Sigmoid colon (tissue), 7 donors: ENCODE measurements around the gene ADAT1. TPM values are rescaled to one million over a fixed set of nuclear protein-coding genes. Genes with fewer than 3 reads are reported as not detected.

ENCODE experiments used
- DNase-seq: peaks from one replicate; pipeline ENCODE4 v3.0.0-alpha.2; 2019
- H3K27ac ChIP-seq, 4 donors: fragments of 200-600 bp; sonication (generic); one replicate each; pipeline ENCODE4 v1.5.1; 2016 to 2019; ENCODE audit warnings: mild to moderate bottlenecking in 1 of 4
- H3K27me3 ChIP-seq, 3 donors: fragments of 200-600 bp; sonication (generic); one replicate each; pipeline ENCODE4 v1.5.1; 2019; ENCODE audit warnings: mild to moderate bottlenecking in 1 of 3
- H3K36me3 ChIP-seq, 4 donors: fragments of 200-600 bp; sonication (generic); one replicate each; pipeline ENCODE4 v1.5.1; 2016 to 2019
- H3K4me1 ChIP-seq, 4 donors: fragments of 200-600 bp; sonication (generic); one replicate each; pipeline ENCODE4 v1.5.1; 2017 to 2019
- H3K4me3 ChIP-seq, 4 donors: fragments of 200-600 bp; sonication (generic); one replicate each; pipeline ENCODE4 v1.5.1; 2017 to 2019; ENCODE audit warnings: mild to moderate bottlenecking in 2 of 4, moderate library complexity in 1 of 4
- H3K9me3 ChIP-seq, 4 donors: fragments of 200-600 bp in 3 of 4; sonication (generic) in 3 of 4; one replicate each; pipeline versions ENCODE4 v1.5.1 to v1.6.1; 2013 to 2019
- EP300 ChIP-seq, 4 donors: sonication (generic); formaldehyde crosslinking; IDR thresholded peaks; one replicate each; pipeline ENCODE4 v1.6.1; 2017; ENCODE audit warnings: antibody characterized with exemption in 4 of 4
- POLR2A ChIP-seq, 2 donors: fragments of 450-650 bp; IDR thresholded peaks; one replicate each; pipeline ENCODE4 v1.6.1; 2016; ENCODE audit warnings: antibody characterized with exemption in 2 of 2, mild to moderate bottlenecking in 2 of 2, moderate library complexity in 2 of 2
- POLR2AphosphoS5 ChIP-seq, 4 donors: sonication (generic); formaldehyde crosslinking; IDR thresholded peaks; one replicate each; pipeline ENCODE4 v1.6.1; 2017; ENCODE audit warnings: antibody characterized with exemption in 4 of 4
- WGBS, 2 donors: extraction: QIAGEN DNeasy Blood & Tissue Kit; methylation state at CpG; one replicate each; pipeline ENCODE4 v1.1.7; 2013; 5-methylcytosine and 5-hydroxymethylcytosine counted together
- intact Hi-C: fragments of 100-400 bp; cut with DNase I; formaldehyde crosslinking; loops from one replicate; pipeline ENCODE4 v1.15.1; 2023
- polyA plus RNA-seq, 3 donors: library from polyadenylated mRNA; stranded (reverse); fragments of 200-250 nt; gene quantifications; one replicate each; pipeline ENCODE4 v1.2.3, GENCODE V29; 2013
- total RNA-seq, 4 donors: library from RNA; depleted of rRNA; stranded (reverse); fragments of >200 nt; gene quantifications; one replicate each; pipeline ENCODE4 v1.1.0, GENCODE V29; 2016
- TF ChIP-seq, protein P1 (sequence below), 4 experiments: fragments of 450-650 bp in 3 of 4; fragments of 200-600 bp in 1 of 4; IDR thresholded peaks; one replicate each; pipeline ENCODE4 v1.5.1; 2016 to 2019; ENCODE audit warnings: antibody characterized with exemption in 4 of 4, mild to moderate bottlenecking in 3 of 4, moderate library complexity in 2 of 4
- donor health status: healthy with polysubstance abuse.
- donor health status: Bipolar disorder and iron deficiency.
- donor health status: healthy.

ADAT1 gene
- total and polyA plus RNA-seq, 7 donors: 10.2 to 38.5 (median 23.5) TPM

GRCh38 chr16:75566758-75567255 lies 56.3 kb downstream of the ADAT1 start:
- H3K36me3 ChIP-seq: peaks cover 7 to 43% (median 32%) of the 10 kb centered on the region in 4 donors
- intact Hi-C loops: loop anchor here (2.0 kb wide), 1 partner anchor 56 kb away; the partner anchor contains the start of gene ADAT1
- TF ChIP-seq, protein P1, sequence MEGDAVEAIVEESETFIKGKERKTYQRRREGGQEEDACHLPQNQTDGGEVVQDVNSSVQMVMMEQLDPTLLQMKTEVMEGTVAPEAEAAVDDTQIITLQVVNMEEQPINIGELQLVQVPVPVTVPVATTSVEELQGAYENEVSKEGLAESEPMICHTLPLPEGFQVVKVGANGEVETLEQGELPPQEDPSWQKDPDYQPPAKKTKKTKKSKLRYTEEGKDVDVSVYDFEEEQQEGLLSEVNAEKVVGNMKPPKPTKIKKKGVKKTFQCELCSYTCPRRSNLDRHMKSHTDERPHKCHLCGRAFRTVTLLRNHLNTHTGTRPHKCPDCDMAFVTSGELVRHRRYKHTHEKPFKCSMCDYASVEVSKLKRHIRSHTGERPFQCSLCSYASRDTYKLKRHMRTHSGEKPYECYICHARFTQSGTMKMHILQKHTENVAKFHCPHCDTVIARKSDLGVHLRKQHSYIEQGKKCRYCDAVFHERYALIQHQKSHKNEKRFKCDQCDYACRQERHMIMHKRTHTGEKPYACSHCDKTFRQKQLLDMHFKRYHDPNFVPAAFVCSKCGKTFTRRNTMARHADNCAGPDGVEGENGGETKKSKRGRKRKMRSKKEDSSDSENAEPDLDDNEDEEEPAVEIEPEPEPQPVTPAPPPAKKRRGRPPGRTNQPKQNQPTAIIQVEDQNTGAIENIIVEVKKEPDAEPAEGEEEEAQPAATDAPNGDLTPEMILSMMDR (IDR thresholded peaks at IDR 0.05): no peak
- TF ChIP-seq EP300 (IDR thresholded peaks at IDR 0.05) (no peak), POLR2AphosphoS5 (IDR thresholded peaks at IDR 0.05) (no peak), POLR2A (IDR thresholded peaks at IDR 0.05) (no peak)
- peak overlapping the region; percentile 81 to 90 (median 84) for H3K27ac ChIP-seq
- peak overlapping the region; percentile 92 to 99 (median 94) for H3K4me3 ChIP-seq
- no peaks in the 10 kb centered on the region for H3K9me3 ChIP-seq
- DNase-seq: no peak
- H3K4me1 ChIP-seq: peaks cover 0 to 62% (median 41%) of the 10 kb centered on the region in 4 donors
- no peaks in the 10 kb centered on the region for H3K27me3 ChIP-seq
- WGBS, 2 donors: 1 to 3% methylated on average over 32 of the region's 32 CpGs

DNA sequence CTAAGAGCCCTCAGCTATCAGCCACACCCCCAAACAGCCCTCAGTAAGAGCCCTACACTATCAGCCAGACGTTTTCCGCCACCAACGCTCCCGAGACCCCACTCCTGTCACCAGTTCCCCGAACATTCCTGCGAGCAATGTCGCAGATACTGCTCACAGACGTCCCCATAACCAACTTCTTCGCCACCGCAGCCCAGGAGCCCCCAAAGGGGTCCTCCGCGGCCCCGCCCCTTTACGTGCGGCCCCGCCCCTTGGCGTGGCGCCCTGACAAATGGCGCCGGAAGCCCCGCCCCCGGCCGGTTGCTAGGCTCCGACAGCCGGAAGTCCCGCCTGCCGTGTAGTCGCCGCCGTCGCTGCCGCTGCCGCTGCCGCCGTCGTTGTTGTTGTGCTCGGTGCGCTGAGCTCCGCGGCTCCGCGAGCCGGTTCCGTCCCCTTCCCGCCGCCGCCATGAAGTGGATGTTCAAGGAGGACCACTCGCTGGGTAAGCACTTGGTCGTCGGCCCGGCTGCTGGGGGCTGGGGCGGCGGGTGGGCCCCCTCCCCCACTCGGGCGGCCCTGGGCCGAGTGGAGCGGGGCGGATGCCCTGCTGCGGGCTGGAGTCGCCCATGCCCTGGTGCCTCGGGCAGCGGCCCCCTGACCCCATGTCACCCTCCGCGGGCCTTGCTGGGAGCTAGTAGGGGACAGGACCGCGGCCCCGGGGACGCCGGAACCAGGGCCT lies 56.9 kb downstream of the ADAT1 start, which contains the start of gene GABARAPL2:
Gene GABARAPL2 (plus strand): TSS at position 340 of the 718 bp plus-strand sequence. CDS start 108 bp downstream, at position 448.
- Histone ChIP-seq H3K27me3 (no peaks in the 10 kb centered on the region), H3K4me1 (peaks cover 0 to 56% (median 38%) of the 10 kb centered on the region in 4 donors), H3K9me3 (no peaks in the 10 kb centered on the region), H3K27ac (peak within 1 kb of the TSS; percentile 81 to 90 (median 84)), H3K36me3 (peaks cover 7 to 37% (median 27%) of the 10 kb centered on the region in 4 donors), H3K4me3 (peak within 1 kb of the TSS; percentile 92 to 99 (median 94))
- DNase-seq: peak; percentile 90
- TF ChIP-seq, protein P1 (IDR thresholded peaks at IDR 0.05): no peak
- TF ChIP-seq POLR2A (IDR thresholded peaks at IDR 0.05) (peak; percentile 68 to 71), POLR2AphosphoS5 (IDR thresholded peaks at IDR 0.05) (peak; percentile 91 to 98 (median 97))
- WGBS, 2 donors: 0 to 1% methylated on average over 69 of the region's 69 CpGs
- intact Hi-C loops: loop anchor here (2.0 kb wide), 1 partner anchor 57 kb away; the partner anchor contains the start of gene ADAT1

- no peak for TF ChIP-seq POLR2A (IDR thresholded peaks at IDR 0.05)
- TF ChIP-seq POLR2AphosphoS5 (IDR thresholded peaks at IDR 0.05): no peak
- no peak for TF ChIP-seq EP300 (IDR thresholded peaks at IDR 0.05)
- TF ChIP-seq, protein P1 (IDR thresholded peaks at IDR 0.05): no peak
- H3K4me3 ChIP-seq: peak overlapping the region; percentile 92 to 99 (median 94)
- intact Hi-C loops: loop anchor here (2.0 kb wide), 1 partner anchor 57 kb away; the partner anchor contains the start of gene ADAT1
- no peak for DNase-seq
- no peaks in the 10 kb centered on the region for H3K27me3 ChIP-seq
- peaks cover 7 to 31% (median 24%) of the 10 kb centered on the region in 4 donors for H3K36me3 ChIP-seq
- H3K9me3 ChIP-seq: no peaks in the 10 kb centered on the region
- H3K4me1 ChIP-seq: peaks cover 0 to 50% (median 35%) of the 10 kb centered on the region in 4 donors
- peak overlapping the region; percentile 81 to 90 (median 84) for H3K27ac ChIP-seq
- 4 to 14% methylated on average over 15 of the region's 15 CpGs for WGBS, 2 donors
Measured at GRCh38 chr16:75565640-75566039, 57.4 kb downstream of the ADAT1 start.

DNA sequence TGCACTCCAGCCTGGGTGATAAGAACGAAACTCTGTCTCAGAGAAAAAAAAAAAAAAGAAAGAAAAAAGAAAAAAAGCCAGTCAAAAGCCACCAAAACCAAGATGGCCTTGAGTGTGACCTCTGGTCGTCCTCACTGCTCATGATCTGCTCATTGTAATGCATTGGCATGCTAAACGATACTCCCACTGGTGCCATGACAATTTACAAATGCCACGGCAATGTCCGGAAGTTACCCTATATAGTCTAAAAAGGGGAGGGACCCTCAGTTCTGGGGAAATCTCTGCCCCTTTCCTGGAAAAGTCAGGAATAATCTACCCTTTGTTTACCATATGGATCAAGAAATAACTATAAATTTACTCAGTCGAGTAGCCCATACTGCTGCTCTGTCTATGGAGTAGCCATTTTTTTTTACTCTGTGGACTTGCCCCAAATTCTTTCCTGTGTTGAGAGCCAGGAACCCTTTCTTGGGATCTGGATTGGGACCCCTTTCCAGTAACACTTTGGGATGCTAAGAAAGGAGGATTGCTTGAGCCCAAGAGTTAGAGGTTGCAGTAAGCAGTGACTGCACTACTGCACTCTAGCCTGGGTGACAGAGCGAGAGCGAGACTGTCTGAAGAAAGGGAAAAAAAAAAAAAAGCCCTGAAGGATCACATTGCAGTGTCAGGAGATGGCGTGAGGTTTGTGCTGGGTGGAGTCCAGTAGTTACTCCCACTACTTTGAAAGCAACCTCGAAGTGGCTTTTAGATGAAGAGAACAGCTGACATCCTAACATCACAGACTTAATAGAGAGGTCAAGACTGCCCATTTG lies 63.3 kb downstream of the ADAT1 start:
- WGBS, 2 donors: 71 to 74% methylated on average over 10 of the region's 10 CpGs
- no peak overlapping the region for H3K27ac ChIP-seq
- no peaks in the 10 kb centered on the region for H3K9me3 ChIP-seq
- peaks cover 0 to 11% (median 6%) of the 10 kb centered on the region in 4 donors for H3K4me1 ChIP-seq
- no peak for TF ChIP-seq POLR2A (IDR thresholded peaks at IDR 0.05)
- TF ChIP-seq, protein P1 (IDR thresholded peaks at IDR 0.05): no peak
- no peak for TF ChIP-seq POLR2AphosphoS5 (IDR thresholded peaks at IDR 0.05)
- TF ChIP-seq EP300 (IDR thresholded peaks at IDR 0.05): no peak
- DNase-seq: no peak
- intact Hi-C loops: loop anchor here (5.0 kb wide), 3 partner anchors 42 to 127 kb away; partner anchors contain the start of genes CFDP1, KARS1 and TERF2IP
- H3K4me3 ChIP-seq: no peak overlapping the region
- H3K36me3 ChIP-seq: no peaks in the 10 kb centered on the region
- H3K27me3 ChIP-seq: no peaks in the 10 kb centered on the region
